Activated CD4-positive, alpha-beta T cell treated with anti-CD3 and anti-CD28 coated beads for 4 hours (primary cell): ENCODE measurements around the gene AKR1C2.
"Not testable (repeated sequence)": the region's sequence is repeated elsewhere in the genome, so short reads cannot be mapped to it uniquely, and the experiment has no call there.

Experiments used
- DNase-seq, 2 donors: peaks; one replicate each; pipeline ENCODE4 v3.0.0-alpha.2; 2020

AKR1C2 gene

GRCh38 chr10:4953405-4953804, 50.3 kb downstream of the AKR1C2 start:
- DNase-seq: no peak

DNA sequence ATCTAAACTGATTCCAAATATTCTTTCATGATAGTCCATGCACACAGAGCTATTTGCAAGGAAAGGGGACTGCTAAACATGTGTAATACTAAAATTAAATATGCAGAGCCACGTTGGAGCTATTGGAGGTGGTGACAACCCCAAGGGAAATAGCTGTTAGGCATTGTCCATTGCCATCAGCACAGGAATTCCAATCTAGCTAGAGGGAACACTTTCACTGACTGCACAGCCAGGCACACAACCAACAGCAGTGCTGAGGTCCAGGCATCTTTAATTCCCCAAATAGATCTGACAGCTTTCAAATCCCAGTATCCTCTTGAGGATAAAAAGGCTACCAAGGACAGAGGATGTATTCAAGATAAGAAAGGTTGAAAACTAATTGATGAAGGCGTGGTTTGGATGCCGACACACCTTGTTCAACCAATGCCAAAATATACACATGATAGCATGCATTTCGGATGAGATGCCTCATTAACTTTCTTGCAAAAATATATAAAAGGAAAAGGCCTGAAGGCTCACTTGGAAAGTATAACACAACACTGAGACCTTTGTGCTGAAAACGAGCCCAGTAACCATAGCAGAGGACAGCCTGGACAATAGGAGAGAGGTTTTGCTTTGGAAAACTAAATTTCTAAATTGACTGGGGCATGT, 52.0 kb downstream of the AKR1C2 start:
- not testable (repeated sequence) for DNase-seq

DNA sequence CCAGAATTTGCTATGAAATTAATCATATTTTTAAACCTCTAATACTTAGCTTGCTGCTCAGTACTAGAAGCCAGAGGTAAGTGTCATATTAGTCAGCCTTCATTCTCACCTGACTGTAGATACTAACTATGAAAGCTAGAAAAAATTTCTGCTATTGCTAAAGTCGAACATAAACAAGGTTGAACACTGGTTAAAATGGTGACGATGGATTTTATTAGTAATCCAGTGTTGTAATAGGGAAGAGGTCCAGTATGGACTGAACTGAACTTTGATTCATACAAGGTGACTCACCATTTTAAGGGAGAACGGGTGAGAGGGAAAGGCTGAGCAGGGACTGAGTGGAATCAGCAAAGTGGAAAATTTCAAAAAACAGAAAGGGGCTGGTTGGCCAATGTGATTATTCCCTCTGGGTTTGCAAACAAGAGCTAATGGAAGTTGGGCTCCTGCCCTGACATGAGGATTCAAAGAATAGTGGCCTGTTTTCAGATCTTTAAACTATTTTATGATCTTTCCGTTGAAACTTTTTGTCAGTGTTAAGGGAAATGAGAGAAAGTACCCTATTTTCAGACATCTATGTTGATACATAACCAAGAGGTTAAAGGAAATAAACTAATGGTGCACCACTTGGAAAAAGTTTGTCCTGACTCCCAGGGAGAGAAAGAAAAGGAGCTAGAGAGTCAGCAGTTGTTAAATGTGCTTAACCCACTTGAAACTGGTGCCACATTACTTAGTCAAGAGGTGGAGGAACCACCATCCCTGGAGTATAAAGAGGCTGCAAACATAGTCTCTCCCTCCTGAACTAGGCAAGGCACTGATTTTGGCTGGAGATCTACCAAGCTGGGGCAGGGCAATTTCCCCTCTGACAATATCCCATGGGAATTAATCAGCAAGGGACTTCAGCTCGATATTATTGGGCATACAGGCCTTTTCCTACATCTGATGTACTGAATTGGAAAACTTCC, 55.7 kb downstream of the AKR1C2 start:
- DNase-seq: no peak

- DNase-seq: no peak
These were observed 56.5 kb downstream of the AKR1C2 start for GRCh38 chr10:4947039-4947634.

DNA sequence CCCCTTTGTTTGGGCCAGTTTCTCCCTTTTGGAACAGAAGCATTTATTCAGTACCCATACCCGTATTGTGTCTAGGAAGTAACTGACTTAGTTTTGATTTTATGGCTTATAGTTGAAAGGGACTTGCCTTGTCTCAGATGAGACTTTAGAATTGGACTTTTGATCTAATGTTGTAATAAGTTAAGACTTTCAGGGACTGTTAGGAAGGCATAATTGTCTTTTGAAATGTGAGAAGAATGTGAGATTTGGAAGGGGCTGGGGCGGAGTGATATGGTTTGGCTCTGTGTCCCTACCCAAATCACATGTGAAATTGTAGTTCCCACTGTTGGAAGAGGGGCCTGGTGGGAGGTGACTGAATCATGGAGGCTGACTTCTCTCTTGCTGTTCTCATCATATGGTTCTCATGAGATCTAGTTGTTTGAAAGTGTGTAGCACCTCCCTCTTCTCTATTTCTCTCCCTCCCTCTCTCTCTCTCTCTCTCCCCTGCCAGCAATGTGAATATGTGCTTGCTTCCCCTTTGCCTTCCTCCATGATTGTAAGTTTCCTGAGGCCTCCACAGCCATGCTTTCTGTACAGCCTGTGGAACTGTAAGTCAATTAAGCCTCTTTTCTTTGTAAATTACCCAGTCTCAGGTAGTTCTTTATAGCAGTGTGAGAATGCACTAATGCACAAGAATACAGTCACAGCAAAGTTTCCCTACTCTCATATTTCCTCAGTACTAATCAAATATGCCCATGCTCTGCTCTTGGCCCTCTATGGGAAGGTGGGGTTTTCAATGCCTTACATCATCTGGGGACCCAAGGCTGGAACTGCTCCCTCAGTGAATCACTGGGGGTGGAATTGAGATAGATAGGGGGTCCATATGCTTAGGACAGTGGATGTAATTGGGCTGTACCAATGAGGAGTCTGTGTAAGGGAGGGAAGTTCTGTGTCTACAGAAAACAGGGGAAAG, 57.6 kb downstream of the AKR1C2 start:
- no peak for DNase-seq

DNA sequence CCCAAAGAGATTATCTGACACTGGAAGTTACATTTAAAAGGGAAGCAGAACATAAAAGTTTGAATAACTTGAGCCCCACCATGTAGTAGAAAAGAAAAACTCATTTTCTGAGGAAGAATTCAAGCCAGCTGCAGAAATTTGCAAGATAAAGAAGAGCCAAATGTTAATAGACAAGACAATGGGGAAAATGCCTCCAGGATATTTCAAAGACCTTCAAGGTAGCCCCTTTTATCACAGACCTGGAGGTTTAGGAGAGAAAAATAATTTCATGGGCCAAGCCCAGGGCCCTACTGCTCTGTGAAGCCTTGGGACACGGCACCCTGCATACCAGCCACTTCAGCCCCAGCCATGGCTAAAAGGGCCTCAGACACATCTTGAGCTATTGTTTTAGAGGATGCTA, 58.8 kb downstream of the AKR1C2 start:
- DNase-seq: no peak

DNA sequence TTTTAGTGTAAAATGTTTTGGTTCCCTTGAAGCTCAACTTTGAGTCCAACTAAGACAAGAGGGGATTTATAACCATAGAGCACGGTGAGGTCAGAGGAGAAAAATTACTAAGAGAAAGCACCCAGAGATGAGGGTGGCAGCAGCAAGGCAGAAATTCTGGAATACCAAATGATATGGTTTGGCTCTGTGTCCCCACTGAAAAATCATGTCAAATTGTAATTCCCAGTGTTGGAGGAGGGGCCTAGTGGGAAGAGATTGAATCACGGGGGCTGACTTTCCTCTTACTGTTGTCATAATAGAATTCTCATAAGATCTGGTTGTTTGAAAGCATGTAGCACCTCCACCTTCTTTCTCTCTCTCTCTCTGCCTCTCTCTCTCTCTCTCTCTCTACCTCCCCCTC, 59.8 kb downstream of the AKR1C2 start:
- DNase-seq: no peak

DNA sequence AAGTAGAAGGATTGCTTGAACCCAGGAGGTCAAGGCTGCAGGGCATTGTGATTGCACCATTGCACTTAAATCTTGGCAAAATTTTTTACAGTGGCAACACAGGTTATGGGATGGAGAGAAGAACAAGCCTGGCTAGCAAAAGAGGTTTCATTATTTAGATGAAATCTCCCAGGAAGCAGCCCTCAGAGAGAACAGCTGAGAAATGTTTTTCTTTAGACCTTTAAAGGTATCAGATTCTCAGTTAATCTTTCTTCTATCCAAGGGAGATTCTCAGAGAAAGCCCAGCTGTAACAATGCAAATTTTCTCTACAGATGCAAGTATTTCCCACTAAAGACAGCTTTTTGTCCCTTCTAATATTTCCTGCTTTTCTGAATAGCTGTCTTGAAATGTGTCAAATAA, 60.2 kb downstream of the AKR1C2 start:
- not testable (repeated sequence) for DNase-seq

DNA sequence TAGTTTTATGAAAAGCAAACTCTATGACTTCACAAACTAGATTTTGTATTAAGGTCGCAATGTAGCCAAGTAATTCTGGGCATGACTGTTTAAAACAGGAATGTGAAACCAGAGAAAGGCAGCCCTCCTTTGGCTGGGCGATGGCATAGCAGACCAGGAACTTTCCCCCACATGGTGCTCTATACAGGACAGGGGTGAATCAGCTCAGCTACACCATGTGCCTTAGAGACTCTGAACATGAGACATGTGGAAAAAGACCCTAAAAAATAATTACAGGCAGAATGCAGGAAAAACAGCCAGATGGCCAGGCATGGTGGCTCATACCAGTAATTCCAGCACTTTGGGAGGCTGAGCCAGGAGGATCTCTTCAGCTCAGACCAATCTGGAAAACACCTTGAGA, 60.7 kb downstream of the AKR1C2 start:
- not testable (repeated sequence) for DNase-seq

DNA sequence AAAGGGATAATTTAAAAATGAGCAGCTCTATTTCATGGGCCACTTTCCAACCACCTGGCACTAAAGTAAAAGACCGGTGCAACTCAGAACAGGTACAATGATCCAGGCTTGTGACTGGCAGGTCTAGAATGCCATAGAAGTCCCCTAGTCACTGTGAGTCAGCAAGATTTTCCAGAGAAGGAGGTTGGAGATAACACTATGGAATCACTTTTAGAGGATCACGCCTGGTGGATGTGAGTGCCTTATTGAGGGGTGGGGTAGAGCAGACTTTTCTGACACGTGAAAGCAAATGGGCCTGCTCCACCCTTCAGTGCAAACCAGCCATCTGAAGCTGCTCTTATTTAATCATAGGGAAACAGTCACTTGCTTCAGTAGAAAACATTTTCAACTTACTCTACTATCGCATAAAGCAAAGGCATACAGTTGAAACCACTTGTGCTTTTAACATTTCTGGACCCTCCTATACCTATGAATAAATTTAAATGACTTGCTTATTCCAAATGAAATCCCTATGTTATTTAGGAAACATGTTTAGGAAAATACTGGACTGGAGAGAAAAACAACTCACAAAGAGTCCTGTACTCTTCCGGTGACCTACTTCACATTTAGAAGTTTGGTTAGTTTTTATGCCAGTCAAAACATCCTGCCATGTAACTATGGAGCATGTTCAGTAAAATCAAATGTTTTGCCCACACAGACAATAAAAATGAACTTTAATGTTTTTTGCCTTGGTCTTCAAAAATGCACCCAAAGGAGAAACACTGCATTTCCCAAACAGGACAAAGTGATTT, 61.9 kb downstream of the AKR1C2 start:
- no peak for DNase-seq

- not testable (repeated sequence) for DNase-seq
These were observed 62.7 kb downstream of the AKR1C2 start for GRCh38 chr10:4940909-4941308.

DNA sequence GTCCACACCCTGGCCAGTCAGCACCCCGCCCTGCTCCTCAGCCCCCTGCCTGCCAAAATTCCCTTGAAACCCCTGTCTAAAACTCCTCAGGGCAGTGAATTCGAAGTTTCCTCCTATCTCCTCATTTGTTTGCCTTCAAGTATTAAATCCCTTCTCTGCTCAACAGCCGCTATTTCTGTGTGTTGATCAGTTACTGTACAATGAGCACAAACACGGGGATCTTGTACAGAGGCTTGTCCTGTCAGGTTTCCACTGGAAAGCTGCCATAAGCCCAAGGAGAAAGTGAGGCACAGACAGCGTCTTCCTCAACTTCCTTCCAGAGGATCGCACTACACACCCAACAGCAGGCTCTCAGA, 63.6 kb downstream of the AKR1C2 start:
- DNase-seq: not testable (repeated sequence)

DNA sequence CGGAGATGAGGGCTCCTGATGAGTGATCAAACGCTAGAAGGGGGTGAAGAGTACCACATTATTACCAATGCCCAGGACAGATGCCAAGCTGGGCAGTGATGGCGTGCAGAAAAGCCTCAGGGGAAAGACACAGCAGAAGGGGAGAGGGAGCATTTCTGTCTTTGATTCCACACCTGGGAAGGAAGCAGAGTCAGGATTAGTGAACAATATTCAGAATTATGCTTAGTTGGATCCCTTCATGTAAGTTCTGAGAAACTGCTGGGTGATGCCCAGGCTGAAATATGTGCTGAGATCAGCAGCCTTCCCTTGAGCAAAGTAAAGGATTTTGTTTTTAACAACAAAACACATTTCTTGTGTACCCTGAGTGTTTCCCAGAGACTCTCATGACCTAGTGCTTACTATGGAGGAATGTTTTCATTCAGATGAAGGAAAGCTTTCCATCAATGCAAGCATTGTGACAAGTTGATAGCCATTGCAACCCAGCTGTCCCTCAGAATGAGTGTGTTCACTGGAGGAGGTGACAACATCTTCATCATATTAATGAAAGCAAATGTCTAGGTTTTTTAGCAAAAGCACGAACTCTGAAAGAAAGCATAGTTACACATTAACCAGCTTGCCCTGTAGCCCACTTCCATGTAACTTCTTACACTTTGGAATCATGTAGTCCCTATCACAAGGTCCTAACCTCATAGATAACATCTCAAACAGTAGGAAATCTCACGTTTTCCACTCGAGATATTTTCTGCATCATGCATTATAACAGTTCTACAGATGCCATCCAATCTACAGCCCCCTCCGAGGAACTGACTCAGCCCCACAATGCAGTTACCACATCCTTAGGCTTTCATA, 64.2 kb downstream of the AKR1C2 start:
- no peak for DNase-seq
